NCI-H146 (cell line): ENCODE results near the gene CCDC174.

Source experiments
- DNase-seq: peaks from one replicate; lab custom pipeline; 2025; lab: John Stamatoyannopoulos, UW

CCDC174 gene

DNA sequence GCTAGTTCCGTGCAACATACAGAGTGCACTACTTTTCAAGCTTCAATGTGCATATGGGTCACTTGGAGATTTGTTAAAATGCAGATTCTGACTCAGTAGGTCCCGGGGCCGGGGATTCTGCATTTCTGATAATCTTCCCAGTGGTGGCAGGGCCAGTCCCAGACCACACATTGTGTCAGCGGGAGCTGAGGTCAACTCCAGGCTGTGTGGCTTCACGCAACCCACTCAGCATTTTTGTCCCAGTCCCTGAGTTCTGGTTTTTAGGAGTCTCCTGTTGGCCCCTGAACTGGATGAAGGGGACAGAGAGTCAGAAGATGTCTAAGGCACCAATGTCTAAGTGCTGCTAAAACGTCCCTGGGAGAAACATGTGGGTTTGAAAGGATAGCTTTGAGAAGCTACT, 26.1 kb upstream of the CCDC174 start:
- DNase-seq = no peak

DNA sequence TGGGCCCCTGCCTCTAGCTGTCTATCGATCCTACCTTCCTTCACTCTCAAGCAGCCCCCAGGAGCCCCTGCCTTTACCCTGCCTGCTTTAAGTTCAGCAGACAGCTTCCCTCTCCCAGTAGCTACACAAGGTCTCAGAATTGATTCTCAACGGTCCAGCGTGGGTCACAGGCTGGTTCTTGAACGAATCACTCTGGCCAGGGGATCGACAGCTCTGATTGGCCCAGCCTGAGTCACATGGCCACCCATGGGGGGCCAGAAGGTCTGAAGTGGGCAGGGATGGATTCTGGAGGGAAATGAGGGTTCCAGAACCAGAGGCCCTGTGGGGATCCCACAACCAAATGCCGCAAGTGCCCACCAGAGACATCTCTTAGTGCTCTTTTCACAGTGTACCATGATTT, 23.7 kb upstream of the CCDC174 start:
- DNase-seq = no peak

- DNase-seq = no peak
Observed at GRCh38 chr3:14628406-14628805, 23.2 kb upstream of the CCDC174 start.

GRCh38 chr3:14630404-14631100, 21.0 kb upstream of the CCDC174 start:
- DNase-seq = peak; percentile 36

DNA sequence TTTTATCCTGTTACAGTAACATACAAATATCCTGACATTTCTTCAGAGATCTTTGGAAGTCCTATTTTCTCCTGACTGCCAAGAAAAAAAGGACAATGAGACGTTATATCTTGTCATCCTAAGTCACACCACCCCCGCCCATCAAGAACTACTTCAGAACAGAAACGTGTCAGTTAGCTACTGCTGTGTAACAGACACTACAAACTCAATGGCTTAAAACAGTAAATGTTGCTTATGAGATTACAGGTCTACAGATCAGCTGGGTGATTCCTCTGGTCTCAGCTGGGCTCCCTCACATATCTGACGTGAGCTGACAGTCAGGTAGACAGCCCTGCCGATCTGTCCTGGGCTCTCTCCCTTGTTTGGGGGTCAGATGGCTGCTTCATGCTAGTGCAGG, 20.5 kb upstream of the CCDC174 start:
- DNase-seq = no peak

DNA sequence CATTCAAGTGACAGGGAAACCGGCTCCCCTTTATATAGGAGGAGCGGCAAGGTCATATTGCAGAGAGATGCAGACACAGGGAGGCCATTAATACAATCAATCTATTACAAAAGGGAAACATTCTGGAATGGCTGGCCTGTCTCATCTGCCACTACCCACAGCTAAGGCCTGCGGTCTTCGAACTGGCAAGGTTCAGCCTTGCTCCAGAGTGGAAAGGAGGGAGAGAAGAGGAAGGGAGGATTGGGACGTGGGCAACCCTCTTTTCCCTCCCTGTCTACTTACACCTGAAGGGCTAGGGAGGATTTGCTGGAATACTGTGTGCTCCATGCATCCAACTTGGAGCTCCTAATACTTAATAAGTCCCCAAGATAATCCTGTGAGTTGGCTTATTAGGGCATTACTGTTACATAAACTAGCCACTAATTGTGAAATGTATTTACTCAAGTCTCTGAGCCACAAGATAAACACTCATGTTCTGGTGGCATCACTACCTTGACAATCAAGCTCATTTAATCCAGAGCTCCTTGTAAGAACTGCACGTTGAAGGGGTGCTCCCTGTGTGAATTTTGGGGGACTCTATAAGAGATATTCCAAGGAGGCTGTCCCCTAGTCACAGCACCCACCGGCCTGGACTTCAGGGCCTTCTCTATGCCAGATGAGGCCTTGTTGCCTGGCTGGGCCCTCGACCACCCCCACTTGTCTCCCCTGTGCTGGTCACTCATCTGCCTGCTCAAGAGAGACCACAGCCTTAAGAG, 19.7 kb upstream of the CCDC174 start:
- DNase-seq = no peak

- DNase-seq = no peak
Observed at GRCh38 chr3:14632442-14632930, 19.1 kb upstream of the CCDC174 start.

DNA sequence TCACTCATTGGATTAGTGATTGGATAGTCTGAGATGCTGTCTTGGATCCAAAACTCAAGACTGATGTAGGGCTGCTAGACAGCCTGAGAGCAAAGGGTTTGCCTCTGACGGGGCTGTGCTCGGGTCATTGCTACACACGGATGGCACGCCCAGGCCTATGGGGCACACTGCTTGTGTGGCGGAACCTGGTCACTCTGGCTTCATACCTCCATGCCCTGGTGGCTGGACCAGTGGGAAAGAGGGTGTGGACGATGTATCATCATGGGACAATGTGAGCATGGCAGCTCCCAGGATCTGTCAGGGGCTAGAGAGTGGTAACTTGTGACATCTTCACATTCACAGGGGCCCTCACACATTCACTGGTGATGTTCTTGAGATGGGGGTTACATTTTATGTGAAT, 18.1 kb upstream of the CCDC174 start:
- no peak for DNase-seq

- DNase-seq = peak; percentile 59
Observed at GRCh38 chr3:14633819-14634424, 17.6 kb upstream of the CCDC174 start.

- peak; percentile 58 for DNase-seq
Observed at GRCh38 chr3:14634763-14635400, 16.7 kb upstream of the CCDC174 start.

- DNase-seq = no peak
Observed at GRCh38 chr3:14636496-14637087, 15.0 kb upstream of the CCDC174 start.

DNA sequence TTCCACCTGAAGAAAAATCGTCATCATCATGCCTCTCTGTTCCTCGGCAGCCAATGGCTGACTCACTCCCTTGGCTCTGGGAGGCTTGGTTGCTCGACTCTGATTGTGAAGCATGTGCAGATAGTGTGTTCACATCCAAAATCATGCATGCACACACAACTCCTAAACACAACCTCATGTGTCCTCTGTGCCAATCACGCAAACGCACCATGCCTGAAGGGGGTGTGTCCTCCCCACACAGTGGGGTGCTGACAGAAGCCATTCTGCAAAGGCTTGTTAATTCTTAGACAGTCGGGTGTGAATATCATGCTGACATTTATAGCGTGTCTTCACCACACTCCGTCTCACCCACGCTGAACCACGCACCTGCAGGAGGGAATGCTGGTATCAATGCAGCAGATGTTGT, 11.4 kb upstream of the CCDC174 start:
- DNase-seq = no peak

GRCh38 chr3:14640734-14641133, 10.8 kb upstream of the CCDC174 start:
- DNase-seq = no peak

GRCh38 chr3:14641346-14641745, 10.2 kb upstream of the CCDC174 start:
- no peak for DNase-seq

- no peak for DNase-seq
Observed at GRCh38 chr3:14645453-14645852, 6.1 kb upstream of the CCDC174 start.

DNA sequence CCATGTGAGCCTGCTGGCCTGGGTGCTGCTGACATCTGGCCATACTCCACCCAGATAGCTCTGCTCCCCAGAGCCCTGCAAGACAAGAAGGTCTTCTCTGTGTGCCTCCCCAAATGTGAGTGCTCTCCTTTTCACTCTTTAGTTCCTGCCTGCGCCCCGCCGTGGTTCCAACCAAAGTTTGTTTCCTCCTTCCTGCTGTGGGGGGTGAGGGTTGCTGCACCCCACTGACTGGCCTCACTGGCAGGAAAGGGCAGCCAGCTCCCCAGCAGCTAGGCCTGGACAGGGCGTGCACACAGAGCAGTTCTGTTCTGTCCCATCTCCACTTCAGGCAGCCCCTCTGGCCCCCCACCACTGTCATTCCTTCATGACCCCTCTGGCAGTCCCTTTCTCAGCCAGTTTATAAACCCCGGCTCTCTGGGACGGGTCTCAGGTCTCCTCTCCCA, 5.4 kb upstream of the CCDC174 start:
- no peak for DNase-seq

- DNase-seq = no peak
Observed at GRCh38 chr3:14646589-14647413, 4.8 kb upstream of the CCDC174 start.

GRCh38 chr3:14647976-14648955, 3.3 kb upstream of the CCDC174 start:
- DNase-seq = no peak

DNA sequence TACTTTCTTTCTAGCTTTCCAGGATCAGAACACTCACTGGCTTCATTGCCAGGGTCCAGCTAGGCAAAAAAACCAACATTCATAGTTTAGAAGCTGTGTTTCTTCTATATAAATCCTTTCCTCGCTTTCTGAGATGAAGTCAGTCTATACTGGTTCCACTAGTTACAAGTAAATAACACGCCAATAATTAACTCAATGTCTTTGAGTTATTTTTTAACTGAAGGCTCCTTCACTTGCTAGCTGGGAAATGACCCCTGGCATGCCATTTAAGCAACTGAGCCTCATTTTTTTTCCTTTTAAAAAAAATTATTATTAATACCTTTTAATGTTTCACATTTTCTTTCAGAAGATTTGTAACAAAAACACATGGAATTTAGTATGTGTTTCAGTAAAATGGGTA, 2.1 kb upstream of the CCDC174 start:
- DNase-seq = no peak

GRCh38 chr3:14650193-14650592, 1.4 kb upstream of the CCDC174 start:
- no peak for DNase-seq
